Measurements from ENCODE around the gene RABAC1.

DNA sequence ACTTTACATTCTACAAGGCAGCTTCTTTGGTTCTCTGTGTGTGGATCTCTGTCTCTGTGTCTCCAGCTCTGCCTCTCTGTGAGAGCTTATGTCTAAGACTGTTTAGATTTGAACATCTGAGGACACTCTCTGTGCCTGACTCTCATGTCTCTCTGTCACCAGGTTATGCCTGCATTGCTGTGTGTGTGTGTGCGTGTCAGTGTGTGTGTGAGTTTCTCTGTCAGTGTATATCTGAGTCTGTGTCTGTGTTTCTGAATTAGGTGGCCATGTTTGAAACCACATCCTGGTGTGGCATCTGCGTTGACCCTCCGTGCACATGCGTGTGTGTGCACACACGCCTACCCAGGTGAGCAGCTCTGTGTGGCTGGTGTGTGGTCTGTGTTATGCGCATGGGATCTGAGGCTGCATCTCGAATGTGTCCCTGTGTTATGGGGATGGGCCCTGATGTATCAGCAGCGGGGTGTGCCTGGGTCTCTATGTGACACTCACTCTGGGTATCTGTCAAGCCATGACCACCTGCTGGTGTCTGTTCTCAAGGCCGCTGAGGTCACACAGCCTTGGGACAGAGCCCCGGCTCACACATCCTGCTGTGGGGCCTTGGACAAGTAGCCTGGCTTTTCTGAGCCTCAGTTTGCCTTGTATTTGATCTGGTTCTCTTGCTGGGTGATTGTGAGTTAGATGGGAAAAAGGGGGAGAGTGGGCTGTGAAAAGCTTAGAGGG is 28.2 kb upstream of the RABAC1 start:
- TF ChIP-seq, protein P1, sequence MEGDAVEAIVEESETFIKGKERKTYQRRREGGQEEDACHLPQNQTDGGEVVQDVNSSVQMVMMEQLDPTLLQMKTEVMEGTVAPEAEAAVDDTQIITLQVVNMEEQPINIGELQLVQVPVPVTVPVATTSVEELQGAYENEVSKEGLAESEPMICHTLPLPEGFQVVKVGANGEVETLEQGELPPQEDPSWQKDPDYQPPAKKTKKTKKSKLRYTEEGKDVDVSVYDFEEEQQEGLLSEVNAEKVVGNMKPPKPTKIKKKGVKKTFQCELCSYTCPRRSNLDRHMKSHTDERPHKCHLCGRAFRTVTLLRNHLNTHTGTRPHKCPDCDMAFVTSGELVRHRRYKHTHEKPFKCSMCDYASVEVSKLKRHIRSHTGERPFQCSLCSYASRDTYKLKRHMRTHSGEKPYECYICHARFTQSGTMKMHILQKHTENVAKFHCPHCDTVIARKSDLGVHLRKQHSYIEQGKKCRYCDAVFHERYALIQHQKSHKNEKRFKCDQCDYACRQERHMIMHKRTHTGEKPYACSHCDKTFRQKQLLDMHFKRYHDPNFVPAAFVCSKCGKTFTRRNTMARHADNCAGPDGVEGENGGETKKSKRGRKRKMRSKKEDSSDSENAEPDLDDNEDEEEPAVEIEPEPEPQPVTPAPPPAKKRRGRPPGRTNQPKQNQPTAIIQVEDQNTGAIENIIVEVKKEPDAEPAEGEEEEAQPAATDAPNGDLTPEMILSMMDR (conservative IDR thresholded peaks at IDR 0.05) = no peak
- TF ChIP-seq ZFX (IDR thresholded peaks at IDR 0.05) = no peak
